ENCODE measurements around the gene TYMS. TPM values are rescaled to one million over a fixed set of nuclear protein-coding genes. Genes with fewer than 3 reads are reported as not detected.
A peak's percentile ranks its signal among the peaks of the same experiment; 100 is the strongest.

The TYMS gene
- total and polyA plus RNA-seq, 9 of the 15 experiments (the other 6 are each of a cell fraction or from before 2014, with no cell fraction given), result 69.1 to 409 (median 175) TPM

GRCh38 chr18:680392-680791 is 22.9 kb downstream of the TYMS start:
- H3K36me3 ChIP-seq (ENCODE audit: control insufficient read depth, insufficient read depth, low read length), result peaks cover 88% of the 10 kb centered on the region
- no TSS peak for BruUV-seq (replicated peaks)
- H3K9ac ChIP-seq (ENCODE audit: insufficient read depth in 1 of 2, low read depth in 2 of 2, low read length in 2 of 2), result no peak overlapping the region
- in situ Hi-C loops (cut with MboI) (no loop called here), intact Hi-C loops (cut with micrococcal nuclease) (no loop called here)
- peaks cover 0 to 12% of the 10 kb centered on the region in 2 experiments; a peak in 3 of 5 replicates for H3K4me1 ChIP-seq (replicated peaks in 1 of 2; ENCODE audit: control insufficient read depth in 2 of 2, insufficient read depth in 2 of 2, low read length in 2 of 2)
- no peaks in the 10 kb centered on the region for H3K9me3 ChIP-seq (replicated peaks; ENCODE audit: control insufficient read depth, insufficient read depth, low read depth, low read length)
- H4K20me1 ChIP-seq (replicated peaks; ENCODE audit: control insufficient read depth, insufficient read depth, low read length), result no peaks in the 10 kb centered on the region
- no peaks in the 10 kb centered on the region for H3K27me3 ChIP-seq (ENCODE audit: control insufficient read depth in 2 of 2, insufficient read depth in 2 of 2, low read length in 2 of 2)
- 55% methylated on average over 1 of the region's 4 CpGs for WGBS (ENCODE audit: insufficient coverage, low coverage, missing lambda C conversion rate)
- H3K4me3 ChIP-seq, result no peak overlapping the region
- no peak for ATAC-seq
- DNase-seq (ENCODE audit: extremely low read depth in 1 of 4, low spot score in 3 of 4), result no peak
- no peaks in the 10 kb centered on the region for H3K9me1 ChIP-seq (ENCODE audit: control insufficient read depth, insufficient read depth, low read length)
- ChIA-PET CTCF (ENCODE audit: low intra/inter-chr PET ratio) (no interaction called here), POLR2A (interaction anchor here (0.7 to 1.9 kb wide), 4 partner anchors 8 to 12 kb away, joined by 3 to 8 read pairs (median 3); no protein-coding TSS in a partner anchor)
- H3K4me2 ChIP-seq (ENCODE audit: insufficient read depth, low read length), result no peak overlapping the region
- no peak for FAIRE-seq
- TF ChIP-seq ZNF217 (CRISPR knock-in tag; IDR thresholded peaks at IDR 0.05) (no peak), AFF4 (CRISPR knock-in tag; IDR thresholded peaks at IDR 0.05) (no peak), ZNF384 (IDR thresholded peaks at IDR 0.05; ENCODE audit: low read depth, low read length) (0 out of 2 replicates have a peak, but pooled peaks have one; percentile 17)
- no peaks in the 10 kb centered on the region for H3K79me2 ChIP-seq (ENCODE audit: control insufficient read depth, insufficient read depth, low read length)
- H2AFZ ChIP-seq (ENCODE audit: low read depth, low read length), result no peak overlapping the region
- no peak overlapping the region for H3K27ac ChIP-seq (ENCODE audit: extremely low read depth, low read depth, low read length)
